Lung (tissue), 12 donors: ENCODE results near the gene HPRT1. TPM values are rescaled to one million over a fixed set of nuclear protein-coding genes. Genes with fewer than 3 reads are reported as not detected.

Experiments used
- ATAC-seq: fragments of 200-7000 bp; cut with Tn5 transposase; one replicate; pipeline ENCODE4 v1.9.1; 2020; ENCODE audit warnings: moderate number of reproducible peaks; ENCODE audit not compliant: insufficient read depth, low FRiP score
- DNase-seq, 3 donors: peaks; one replicate each; pipeline ENCODE4 v3.0.0-alpha.2; 2013 to 2017
- H3K27ac ChIP-seq, 2 donors: one replicate each; pipeline ENCODE4 v1.5.1; 2013; ENCODE audit warnings: mild to moderate bottlenecking in 2 of 2, moderate library complexity in 2 of 2, control low read depth in 1 of 2, inconsistent platforms in 1 of 2, low read depth in 1 of 2, low read length in 1 of 2
- H3K27me3 ChIP-seq, 3 donors: one replicate each; pipeline ENCODE4 v1.5.1; 2013; ENCODE audit warnings: low read length in 2 of 3; ENCODE audit not compliant: control insufficient read depth in 3 of 3, insufficient read depth in 3 of 3
- H3K36me3 ChIP-seq, 4 donors: one replicate each; pipeline ENCODE4 v1.5.1; 2013; ENCODE audit warnings: low read length in 4 of 4, mild to moderate bottlenecking in 1 of 4, moderate library complexity in 1 of 4; ENCODE audit not compliant: control insufficient read depth in 4 of 4, insufficient read depth in 4 of 4
- H3K4me1 ChIP-seq, 5 donors: one replicate each; pipeline ENCODE4 v1.5.1; 2013; ENCODE audit warnings: low read length in 5 of 5, mild to moderate bottlenecking in 2 of 5, moderate library complexity in 1 of 5; ENCODE audit not compliant: control insufficient read depth in 5 of 5, insufficient read depth in 5 of 5
- H3K4me3 ChIP-seq: one replicate; pipeline ENCODE4 v1.5.1; 2013; ENCODE audit warnings: mild to moderate bottlenecking, control low read depth, moderate library complexity
- H3K9ac ChIP-seq, 2 donors: one replicate each; pipeline ENCODE4 v1.5.1; 2013; ENCODE audit warnings: low read length in 2 of 2, control low read depth in 1 of 2; ENCODE audit not compliant: insufficient read depth in 1 of 2
- H3K9me3 ChIP-seq, 4 donors: one replicate each; pipeline ENCODE4 v1.5.1; 2013; ENCODE audit warnings: low read length in 3 of 4, mild to moderate bottlenecking in 1 of 4, moderate library complexity in 1 of 4; ENCODE audit not compliant: control insufficient read depth in 4 of 4, insufficient read depth in 3 of 4
- CTCF ChIP-seq: IDR thresholded peaks from 2 replicates; pipeline ENCODE4 v1.5.1; 2012; ENCODE audit warnings: mild to moderate bottlenecking; ENCODE audit errors: control extremely low read depth, extremely low read depth
- WGBS, 2 donors: extraction: QIAGEN DNeasy Blood & Tissue Kit; methylation state at CpG; one replicate each; pipeline ENCODE4 v1.1.7; 2013; 5-methylcytosine and 5-hydroxymethylcytosine counted together
- polyA plus RNA-seq, 2 donors: library from polyadenylated mRNA; stranded (reverse); fragments of 200-250 nt; gene quantifications; one replicate each; pipeline ENCODE4 v1.2.1, GENCODE V29; 2013
- total RNA-seq, 2 donors: library from RNA; depleted of rRNA in 1 of 2; stranded (reverse); fragments of >200 nt in 1 of 2; gene quantifications; one replicate each; pipeline ENCODE4 v1.2.1, GENCODE V29; 2014 to 2021
- donor health status: control.
- donor health status: control.
- donor health status: Bipolar disorder and iron deficiency.
- donor health status: healthy.
- donor health status: DM: yes; HTN: yes; CAD: no.

Gene HPRT1
- total and polyA plus RNA-seq, 4 donors: 12.3 to 40.5 (median 27.8) TPM

GRCh38 chrX:134435894-134436293, 24.1 kb upstream of the HPRT1 start:
- H3K9me3 ChIP-seq: peaks cover 0 to 2% (median 0%) of the 10 kb centered on the region in 4 donors
- 89 to 94% methylated on average over 6 of the region's 6 CpGs for WGBS, 2 donors
- no peaks in the 10 kb centered on the region for H3K4me1 ChIP-seq
- H3K36me3 ChIP-seq: peaks cover 0 to 3% (median 0%) of the 10 kb centered on the region in 4 donors
- no peak for TF ChIP-seq CTCF
- no peak for DNase-seq
- no peak overlapping the region for H3K9ac ChIP-seq
- no peak overlapping the region for H3K4me3 ChIP-seq
- peaks cover 0 to 3% (median 2%) of the 10 kb centered on the region in 3 donors for H3K27me3 ChIP-seq
- H3K27ac ChIP-seq: no peak overlapping the region
- ATAC-seq: no peak

- H3K9ac ChIP-seq: no peak overlapping the region
- H3K27ac ChIP-seq: no peak overlapping the region
- no peak overlapping the region for H3K4me3 ChIP-seq
- no peaks in the 10 kb centered on the region for H3K9me3 ChIP-seq
- WGBS, 2 donors: 81 to 97% methylated on average over 2 of the region's 2 CpGs
- ATAC-seq (no peak), DNase-seq (no peak)
- H3K27me3 ChIP-seq: peaks cover 0 to 2% (median 0%) of the 10 kb centered on the region in 3 donors
- no peaks in the 10 kb centered on the region for H3K4me1 ChIP-seq
- TF ChIP-seq CTCF: no peak
- no peaks in the 10 kb centered on the region for H3K36me3 ChIP-seq
Observed at GRCh38 chrX:134443020-134443419, 16.9 kb upstream of the HPRT1 start.

- DNase-seq (no peak), ATAC-seq (no peak)
- WGBS, 2 donors: 87 to 97% methylated on average over 2 of the region's 2 CpGs
- no peak overlapping the region for H3K9ac ChIP-seq
- TF ChIP-seq CTCF: no peak
- H3K27ac ChIP-seq: no peak overlapping the region
- no peaks in the 10 kb centered on the region for H3K9me3 ChIP-seq
- H3K27me3 ChIP-seq: peaks cover 0 to 2% (median 0%) of the 10 kb centered on the region in 3 donors
- no peaks in the 10 kb centered on the region for H3K36me3 ChIP-seq
- H3K4me3 ChIP-seq: no peak overlapping the region
- no peaks in the 10 kb centered on the region for H3K4me1 ChIP-seq
Observed at GRCh38 chrX:134443461-134443860, 16.5 kb upstream of the HPRT1 start.

- H3K4me3 ChIP-seq: no peak overlapping the region
- no peak overlapping the region for H3K27ac ChIP-seq
- DNase-seq (no peak), ATAC-seq (no peak)
- no peaks in the 10 kb centered on the region for H3K9me3 ChIP-seq
- 71 to 83% methylated on average over 3 of the region's 3 CpGs for WGBS, 2 donors
- no peaks in the 10 kb centered on the region for H3K4me1 ChIP-seq
- no peak for TF ChIP-seq CTCF
- H3K27me3 ChIP-seq: peaks cover 0 to 2% (median 0%) of the 10 kb centered on the region in 3 donors
- H3K9ac ChIP-seq: no peak overlapping the region
- H3K36me3 ChIP-seq: no peaks in the 10 kb centered on the region
Observed at GRCh38 chrX:134444681-134445080, 15.3 kb upstream of the HPRT1 start.
